Naive thymus-derived CD8-positive, alpha-beta T cell (primary cell): ENCODE results near the gene LAS1L. TPM values are rescaled to one million over a fixed set of nuclear protein-coding genes. Genes with fewer than 3 reads are reported as not detected.
"Not testable (repeated sequence)": the region's sequence is repeated elsewhere in the genome, so short reads cannot be mapped to it uniquely, and the experiment has no call there.

Experiments
- ATAC-seq, 2 donors: fragments of 150-1000 bp; cut with Tn5 transposase in 1 of 2; sonication (Bioruptor Pico), chemical (Tn5 transposase) in 1 of 2; 1 replicate in 1 of 2; 2 replicates in 1 of 2; pipeline ENCODE4 v1.10.0; 2021; ENCODE audit warnings: mild to moderate bottlenecking in 2 of 2, moderate library complexity in 2 of 2
- POLR2A ChIA-PET: fragments of 350-600 bp; sonication (Branson Sonifier 250); formaldehyde crosslinking; loops from one replicate; lab custom pipeline; 2021; ENCODE audit warnings: antibody characterized with exemption; lab: Charles Lee
- DNase-seq, 10 donors: peaks; one replicate each; pipeline versions ENCODE4 v3.0.0 to v3.0.0-alpha.2; 2020 to 2022
- H3K27ac Mint-ChIP-seq, 10 donors: one replicate each; pipeline ENCODE4 v1.8.0; 2020 to 2022; ENCODE audit warnings: mild to moderate bottlenecking in 10 of 10, mixed read lengths in 10 of 10, moderate library complexity in 4 of 10, inconsistent platforms in 1 of 10
- H3K27me3 Mint-ChIP-seq, 5 donors: one replicate each; pipeline ENCODE4 v1.8.0; 2021 to 2022; ENCODE audit warnings: mixed read lengths in 5 of 5
- H3K36me3 Mint-ChIP-seq, 3 donors: one replicate each; pipeline ENCODE4 v1.8.0; 2020 to 2022; ENCODE audit warnings: mixed read lengths in 3 of 3, mild to moderate bottlenecking in 2 of 3, inconsistent platforms in 1 of 3
- H3K4me1 Mint-ChIP-seq, 4 donors: one replicate each; pipeline ENCODE4 v1.8.0; 2021 to 2022; ENCODE audit warnings: mixed read lengths in 4 of 4
- H3K4me3 Mint-ChIP-seq, 10 donors: one replicate each; pipeline ENCODE4 v1.8.0; 2020 to 2022; ENCODE audit warnings: mild to moderate bottlenecking in 10 of 10, mixed read lengths in 10 of 10, moderate library complexity in 6 of 10, inconsistent platforms in 1 of 10
- H3K9me3 Mint-ChIP-seq, 9 donors: one replicate each; pipeline ENCODE4 v1.8.0; 2020 to 2022; ENCODE audit warnings: mixed read lengths in 9 of 9, mild to moderate bottlenecking in 3 of 9, inconsistent platforms in 1 of 9, moderate library complexity in 1 of 9
- polyA plus RNA-seq, 3 donors: library from polyadenylated mRNA; unstranded; fragments of 300-500 nt; fragmentation: Illumina TruSeq; gene quantifications; one replicate each; pipeline ENCODE4 v1.2.3, GENCODE V29; 2021
- total RNA-seq, 8 experiments: library from RNA in 2 of 8; stranded (reverse) in 2 of 8; gene quantifications; one replicate each; pipeline ENCODE4 v1.2.3 and lab custom pipeline; 2021 to 2026

The LAS1L gene
- total and polyA plus RNA-seq, 5 experiments from 2014 or later: 34.2 to 52.8 (median 51.3) TPM

GRCh38 chrX:65508851-65509250, 25.7 kb downstream of the LAS1L start:
- peak overlapping the region in 1 of 10 donors; percentile 51 for H3K27ac Mint-ChIP-seq
- peaks cover 0 to 44% (median 2%) of the 10 kb centered on the region in 3 donors for H3K36me3 Mint-ChIP-seq
- DNase-seq (no peak), ATAC-seq (no peak)
- no peak overlapping the region for H3K4me3 Mint-ChIP-seq
- H3K27me3 Mint-ChIP-seq: no peaks in the 10 kb centered on the region
- no peaks in the 10 kb centered on the region for H3K9me3 Mint-ChIP-seq
- H3K4me1 Mint-ChIP-seq: no peaks in the 10 kb centered on the region
- POLR2A ChIA-PET: no interaction called here

DNA sequence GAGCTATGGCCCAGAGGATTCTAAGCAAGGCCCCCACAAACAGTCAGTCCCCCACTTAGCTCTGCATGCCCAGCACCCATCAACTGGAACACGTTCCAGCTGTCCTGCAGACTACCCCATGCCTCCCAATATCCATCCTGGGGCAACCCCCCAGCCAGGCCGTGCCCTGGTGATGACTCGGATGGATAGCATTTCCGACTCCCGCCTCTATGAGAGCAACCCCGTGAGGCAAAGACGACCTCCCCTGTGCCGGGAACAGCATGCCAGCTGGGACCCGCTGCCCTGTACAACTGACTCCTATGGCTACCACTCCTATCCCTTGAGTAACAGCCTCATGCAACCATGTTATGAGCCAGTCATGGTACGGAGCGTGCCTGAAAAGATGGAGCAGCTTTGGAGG, 32.0 kb downstream of the LAS1L start:
- Mint-ChIP-seq H3K27me3 (no peaks in the 10 kb centered on the region), H3K9me3 (no peaks in the 10 kb centered on the region), H3K4me3 (no peak overlapping the region), H3K4me1 (no peaks in the 10 kb centered on the region), H3K27ac (no peak overlapping the region), H3K36me3 (peaks cover 0 to 16% (median 2%) of the 10 kb centered on the region in 3 donors)
- ATAC-seq (no peak), DNase-seq (no peak)
- POLR2A ChIA-PET: no interaction called here

GRCh38 chrX:65493431-65493830, 41.2 kb downstream of the LAS1L start:
- POLR2A ChIA-PET: no interaction called here
- no peak for ATAC-seq
- peaks cover 0 to 4% (median 1%) of the 10 kb centered on the region in 3 donors for H3K36me3 Mint-ChIP-seq

DNA sequence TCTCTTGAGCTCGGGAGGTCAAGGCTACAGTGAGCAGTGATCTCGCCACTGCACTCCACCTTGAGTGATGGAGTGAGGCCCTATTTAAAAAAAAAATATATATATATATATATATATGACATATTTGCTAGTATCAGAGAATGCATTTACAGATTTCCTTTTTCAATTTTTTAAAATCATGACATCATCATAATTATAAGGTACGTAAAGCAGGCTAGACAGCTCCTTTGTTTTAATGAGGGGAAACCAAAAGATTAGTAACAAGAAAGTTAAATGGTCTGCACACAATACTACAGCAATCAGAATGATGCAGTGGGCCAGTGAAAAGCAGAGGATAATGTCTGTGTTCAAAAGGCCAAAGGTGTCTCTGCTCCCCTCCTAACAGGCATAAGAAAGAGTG, 43.0 kb downstream of the LAS1L start:
- H3K36me3 Mint-ChIP-seq: peaks cover 0 to 5% (median 1%) of the 10 kb centered on the region in 3 donors
- no peak for ATAC-seq
- H3K27ac Mint-ChIP-seq: peak overlapping the region in 1 of 10 donors; percentile 37

More at GRCh38 chrX:65493431-65493830, 41.2 kb downstream of the LAS1L start:
- H3K27ac Mint-ChIP-seq: no peak overlapping the region
- no peaks in the 10 kb centered on the region for H3K9me3 Mint-ChIP-seq
- no peaks in the 10 kb centered on the region for H3K4me1 Mint-ChIP-seq
- H3K4me3 Mint-ChIP-seq: no peak overlapping the region
- H3K27me3 Mint-ChIP-seq: no peaks in the 10 kb centered on the region
- DNase-seq: no peak

GRCh38 chrX:65488495-65488894, 46.1 kb downstream of the LAS1L start:
- Mint-ChIP-seq H3K4me3 (no peak overlapping the region), H3K4me1 (no peaks in the 10 kb centered on the region), H3K27me3 (no peaks in the 10 kb centered on the region), H3K9me3 (no peaks in the 10 kb centered on the region), H3K36me3 (peaks cover 0 to 5% (median 1%) of the 10 kb centered on the region in 3 donors), H3K27ac (no peak overlapping the region)
- DNase-seq: no peak
- POLR2A ChIA-PET: no interaction called here
- no peak for ATAC-seq

More for the DNA sequence above, 43.0 kb downstream of the LAS1L start:
- DNase-seq: no peak
- POLR2A ChIA-PET: no interaction called here
- Mint-ChIP-seq H3K27me3 (no peaks in the 10 kb centered on the region), H3K4me1 (no peaks in the 10 kb centered on the region), H3K9me3 (no peaks in the 10 kb centered on the region), H3K4me3 (no peak overlapping the region)

DNA sequence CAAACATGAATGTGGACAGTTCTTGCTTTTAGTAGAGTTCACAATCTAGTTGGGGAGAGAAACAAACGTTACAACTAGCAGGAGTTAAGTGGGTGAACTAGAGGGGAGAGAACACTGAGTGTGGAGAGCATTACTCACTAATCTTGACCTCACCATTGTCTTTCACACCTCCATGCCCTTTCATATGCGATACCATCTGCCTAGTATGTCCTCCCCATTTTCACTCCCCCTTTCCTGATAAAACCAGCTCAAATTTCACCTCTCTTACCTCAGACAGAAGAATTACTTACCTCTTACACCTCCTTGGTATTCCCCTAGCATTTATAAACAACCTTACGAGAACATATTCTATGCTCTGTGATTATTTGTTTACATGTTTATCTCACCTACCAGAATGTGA, 53.6 kb downstream of the LAS1L start:
- ATAC-seq: no peak
- Mint-ChIP-seq H3K36me3 (peaks cover 14 to 18% (median 17%) of the 10 kb centered on the region in 3 donors), H3K27ac (no peak overlapping the region), H3K9me3 (peaks cover 0 to 25% (median 4%) of the 10 kb centered on the region in 9 donors), H3K4me3 (no peak overlapping the region), H3K4me1 (no peaks in the 10 kb centered on the region), H3K27me3 (no peaks in the 10 kb centered on the region)
- DNase-seq: no peak
- POLR2A ChIA-PET: no interaction called here

DNA sequence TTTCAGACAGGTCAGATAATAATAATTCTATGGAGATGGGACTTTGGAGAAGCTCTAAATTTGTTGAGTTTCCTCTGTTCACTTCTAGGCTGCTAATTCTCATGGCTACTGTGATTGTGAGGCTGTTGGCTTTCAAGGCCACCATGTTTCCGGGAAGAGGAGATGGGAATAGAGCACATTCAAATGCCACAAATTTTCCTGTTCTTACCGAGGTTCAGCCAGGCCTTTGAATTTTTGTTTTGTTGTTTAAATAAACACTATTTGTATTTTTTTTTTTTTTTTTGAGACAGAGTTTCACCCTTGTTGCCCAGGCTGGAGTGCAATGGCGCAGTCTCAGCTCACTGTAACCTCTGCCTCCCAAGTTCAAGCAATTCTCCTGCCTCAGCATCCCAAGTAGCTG, 55.5 kb downstream of the LAS1L start:
- H3K4me1 Mint-ChIP-seq, H3K4me3 Mint-ChIP-seq, ATAC-seq, DNase-seq, POLR2A ChIA-PET, H3K27ac Mint-ChIP-seq, H3K27me3 Mint-ChIP-seq: not testable (repeated sequence)
- H3K9me3 Mint-ChIP-seq: peaks cover 0 to 38% (median 4%) of the 10 kb centered on the region in 9 donors
- peaks cover 19 to 25% (median 25%) of the 10 kb centered on the region in 3 donors for H3K36me3 Mint-ChIP-seq

DNA sequence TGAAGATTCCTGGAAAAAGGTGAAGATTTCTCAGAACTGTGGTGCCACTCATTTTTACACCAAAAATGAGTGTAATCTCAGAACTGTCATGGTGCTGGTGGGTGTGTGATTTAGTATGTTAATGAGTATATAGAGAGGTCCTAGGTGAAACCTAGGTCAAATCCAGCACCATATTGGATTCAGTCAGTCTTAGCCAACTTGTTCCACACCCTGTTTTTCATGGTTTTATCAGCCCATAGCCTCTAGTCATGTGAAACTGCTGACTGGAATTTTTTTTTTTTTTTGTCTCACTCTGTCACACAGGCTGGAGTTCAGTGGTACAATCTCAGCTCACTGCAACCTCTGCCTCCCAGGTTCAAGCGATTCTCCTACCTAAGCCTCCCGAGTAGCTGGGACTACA, 58.0 kb downstream of the LAS1L start:
- no peak for DNase-seq
- no peak for ATAC-seq
- H3K36me3 Mint-ChIP-seq: peaks cover 24 to 31% (median 25%) of the 10 kb centered on the region in 3 donors
- POLR2A ChIA-PET: no interaction called here
- H3K4me3 Mint-ChIP-seq: no peak overlapping the region
- no peak overlapping the region for H3K27ac Mint-ChIP-seq
- no peaks in the 10 kb centered on the region for H3K27me3 Mint-ChIP-seq
- H3K4me1 Mint-ChIP-seq: no peaks in the 10 kb centered on the region
- H3K9me3 Mint-ChIP-seq: peaks cover 0 to 54% (median 4%) of the 10 kb centered on the region in 9 donors

GRCh38 chrX:65463550-65463949, 71.0 kb downstream of the LAS1L start:
- H3K27me3 Mint-ChIP-seq: no peaks in the 10 kb centered on the region
- ATAC-seq (no peak), DNase-seq (no peak)
- H3K27ac Mint-ChIP-seq: no peak overlapping the region
- peaks cover 0 to 48% (median 10%) of the 10 kb centered on the region in 9 donors for H3K9me3 Mint-ChIP-seq
- POLR2A ChIA-PET: no interaction called here
- H3K4me3 Mint-ChIP-seq: no peak overlapping the region
- H3K4me1 Mint-ChIP-seq: no peaks in the 10 kb centered on the region
- H3K36me3 Mint-ChIP-seq: no peaks in the 10 kb centered on the region

Other genes with a start within 250 kb of the LAS1L start
- 100 to 1,000 TPM; 298 to 315 TPM for gene MSN, start 132.9 kb upstream of the LAS1L start, total RNA-seq
- gene MSN, start 132.9 kb upstream of the LAS1L start, polyA plus RNA-seq: 100 to 1,000 TPM; 467 to 552 (median 518) TPM